Muscle layer of colon (tissue), 2 donors: ENCODE results near the gene ABLIM2.

Source experiments
- H3K27ac ChIP-seq: one replicate; pipeline ENCODE4 v1.7.0; 2013; ENCODE audit warnings: low read depth, mild to moderate bottlenecking, low read length, moderate library complexity
- H3K27me3 ChIP-seq, 2 donors: one replicate each; pipeline ENCODE4 v1.7.0; 2013; ENCODE audit warnings: low read length in 2 of 2, mild to moderate bottlenecking in 2 of 2; ENCODE audit not compliant: insufficient read depth in 2 of 2, control insufficient read depth in 1 of 2
- H3K36me3 ChIP-seq: one replicate; pipeline ENCODE4 v1.7.0; 2013; ENCODE audit warnings: mild to moderate bottlenecking, low read length; ENCODE audit not compliant: insufficient read depth
- H3K4me1 ChIP-seq: one replicate; pipeline ENCODE4 v1.7.0; 2013; ENCODE audit warnings: mild to moderate bottlenecking, low read length; ENCODE audit not compliant: insufficient read depth
- H3K4me3 ChIP-seq, 2 donors: one replicate each; pipeline ENCODE4 v1.7.0; 2013; ENCODE audit warnings: low read length in 2 of 2, low read depth in 1 of 2, mild to moderate bottlenecking in 1 of 2, moderate library complexity in 1 of 2
- H3K9ac ChIP-seq: one replicate; pipeline ENCODE4 v1.7.0; 2013; ENCODE audit warnings: low read length
- H3K9me3 ChIP-seq: one replicate; pipeline ENCODE4 v1.7.0; 2013; ENCODE audit warnings: mild to moderate bottlenecking, low read length
- donor health status: abdominal sarcoma.
- donor health status: Adenocarcinoma of cecum.

Gene ABLIM2

GRCh38 chr4:8015512-8015911 lies 143.1 kb downstream of the ABLIM2 start:
- Histone ChIP-seq H3K36me3 (no peaks in the 10 kb centered on the region), H3K27ac (no peak overlapping the region), H3K4me3 (no peak overlapping the region), H3K9ac (no peak overlapping the region), H3K9me3 (no peaks in the 10 kb centered on the region), H3K27me3 (no peaks in the 10 kb centered on the region), H3K4me1 (peaks cover under 1% of the 10 kb centered on the region)

DNA sequence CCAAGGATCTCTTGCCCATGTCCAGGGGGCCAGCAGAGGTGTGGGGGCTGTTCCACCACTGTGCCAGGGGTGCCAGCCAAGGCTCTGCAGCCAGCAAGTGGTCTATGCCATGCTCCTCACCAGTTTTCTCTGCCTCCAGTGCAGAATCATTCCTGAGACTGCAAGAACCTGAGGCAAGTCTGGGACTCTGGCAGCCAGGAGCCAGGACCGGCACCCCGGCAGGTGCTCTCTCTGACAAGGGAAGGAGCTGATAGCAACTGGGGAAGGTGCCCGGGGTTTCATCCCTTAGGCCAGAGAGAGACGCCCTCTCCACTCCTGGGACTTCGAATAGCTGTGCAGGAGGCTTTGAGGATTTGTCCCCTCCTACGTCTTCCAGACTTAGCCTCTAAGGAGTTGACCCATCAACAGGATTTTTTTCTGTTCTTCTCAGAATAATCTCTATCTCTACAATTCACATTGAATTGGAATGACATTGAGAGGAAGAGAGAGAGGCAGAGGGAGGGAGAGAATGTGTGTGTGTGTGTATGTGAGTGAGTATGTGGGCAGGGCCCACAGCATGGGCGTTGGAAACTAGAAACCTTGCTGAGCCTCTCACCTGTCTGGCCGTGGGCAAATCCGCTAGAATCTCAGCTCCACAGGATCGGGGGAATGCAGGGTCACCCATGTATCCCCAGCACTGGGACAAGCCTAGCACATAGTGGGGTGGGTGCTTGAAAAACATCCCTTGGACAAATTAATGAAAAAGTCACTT lies 144.5 kb downstream of the ABLIM2 start:
- Histone ChIP-seq H3K27me3 (no peaks in the 10 kb centered on the region), H3K4me1 (peaks cover 7% of the 10 kb centered on the region), H3K9ac (no peak overlapping the region), H3K36me3 (no peaks in the 10 kb centered on the region), H3K27ac (no peak overlapping the region), H3K9me3 (no peaks in the 10 kb centered on the region), H3K4me3 (no peak overlapping the region)

GRCh38 chr4:8012517-8012916 lies 146.1 kb downstream of the ABLIM2 start:
- Histone ChIP-seq H3K9me3 (no peaks in the 10 kb centered on the region), H3K9ac (no peak overlapping the region), H3K4me1 (peaks cover 7% of the 10 kb centered on the region), H3K36me3 (no peaks in the 10 kb centered on the region), H3K27me3 (no peaks in the 10 kb centered on the region), H3K4me3 (no peak overlapping the region), H3K27ac (no peak overlapping the region)

DNA sequence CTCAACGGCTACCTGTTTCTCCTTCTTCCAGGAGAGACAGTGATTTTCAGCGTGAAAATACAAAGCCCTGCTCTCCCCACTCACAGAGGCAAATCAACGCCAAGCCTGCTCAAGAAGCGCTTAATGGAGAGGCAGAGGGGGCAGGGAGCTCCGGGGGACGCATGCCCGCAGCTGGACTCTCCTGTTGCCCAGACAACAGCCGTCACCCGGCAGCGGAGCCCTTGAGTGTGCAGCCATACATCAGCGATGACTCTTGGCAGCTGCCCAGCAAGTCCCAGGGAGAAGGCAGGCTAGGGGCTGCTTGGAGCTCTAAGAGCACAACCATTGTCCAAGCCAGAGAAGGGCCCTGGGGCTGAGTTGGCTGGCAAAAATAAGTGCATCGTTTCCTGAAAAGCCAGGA lies 148.0 kb downstream of the ABLIM2 start:
- Histone ChIP-seq H3K9ac (no peak overlapping the region), H3K9me3 (no peaks in the 10 kb centered on the region), H3K27ac (no peak overlapping the region), H3K4me1 (peaks cover 7% of the 10 kb centered on the region), H3K4me3 (no peak overlapping the region), H3K36me3 (no peaks in the 10 kb centered on the region), H3K27me3 (no peaks in the 10 kb centered on the region)

- Histone ChIP-seq H3K4me1 (peaks cover 7% of the 10 kb centered on the region), H3K36me3 (no peaks in the 10 kb centered on the region), H3K9me3 (no peaks in the 10 kb centered on the region), H3K27me3 (no peaks in the 10 kb centered on the region), H3K4me3 (no peak overlapping the region), H3K9ac (no peak overlapping the region), H3K27ac (no peak overlapping the region)
These were observed 148.7 kb downstream of the ABLIM2 start for GRCh38 chr4:8009710-8010511.

DNA sequence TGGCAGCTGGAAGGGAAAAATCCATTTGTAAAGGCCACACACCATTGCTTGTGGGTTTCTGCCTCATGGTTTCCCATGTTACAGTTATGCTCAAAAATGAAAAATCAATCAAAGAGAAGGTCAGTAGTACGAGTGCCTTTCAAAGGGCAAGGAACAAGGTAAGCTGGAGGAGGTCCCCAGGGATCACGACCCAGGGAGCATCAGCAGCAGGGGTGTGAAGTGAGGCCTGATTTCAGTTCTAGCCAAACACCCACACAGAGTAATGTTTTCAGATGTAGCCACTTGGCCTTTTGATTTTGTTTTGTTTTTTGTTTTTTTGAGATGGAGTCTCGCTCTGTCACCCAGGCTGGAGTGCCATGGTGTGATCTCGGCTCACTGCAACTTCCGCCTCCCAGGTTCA lies 149.5 kb downstream of the ABLIM2 start:
- no peaks in the 10 kb centered on the region for H3K36me3 ChIP-seq
- no peak overlapping the region for H3K9ac ChIP-seq
- no peak overlapping the region for H3K27ac ChIP-seq
- no peak overlapping the region for H3K4me3 ChIP-seq
- H3K9me3 ChIP-seq, result no peaks in the 10 kb centered on the region
- H3K4me1 ChIP-seq, result peaks cover 7% of the 10 kb centered on the region
- no peaks in the 10 kb centered on the region for H3K27me3 ChIP-seq

DNA sequence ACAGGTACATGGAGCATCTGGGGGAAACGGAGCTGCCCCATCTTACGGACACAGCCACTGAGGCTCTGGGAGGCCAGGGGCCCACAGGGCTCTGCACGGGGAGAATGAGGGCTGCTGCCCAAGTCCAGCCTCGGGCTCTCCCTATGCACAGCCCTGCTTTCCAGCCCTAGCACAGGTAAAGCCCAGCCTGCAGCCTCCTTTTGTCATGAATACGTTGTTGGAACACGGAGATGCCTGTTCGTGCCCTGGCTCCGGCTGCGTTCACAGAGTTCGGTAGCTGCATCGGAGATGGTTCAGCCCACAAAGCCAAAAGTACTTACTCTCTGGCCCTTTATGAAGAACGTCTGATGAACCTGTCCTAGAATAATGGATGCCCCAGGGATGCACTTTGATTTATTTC lies 150.2 kb downstream of the ABLIM2 start:
- Histone ChIP-seq H3K27me3 (no peaks in the 10 kb centered on the region), H3K4me3 (no peak overlapping the region), H3K9ac (no peak overlapping the region), H3K4me1 (peaks cover 7% of the 10 kb centered on the region), H3K27ac (no peak overlapping the region), H3K36me3 (no peaks in the 10 kb centered on the region), H3K9me3 (no peaks in the 10 kb centered on the region)

- Histone ChIP-seq H3K36me3 (no peaks in the 10 kb centered on the region), H3K4me3 (no peak overlapping the region)
These were observed 151.0 kb downstream of the ABLIM2 start for GRCh38 chr4:8007581-8007980.

DNA sequence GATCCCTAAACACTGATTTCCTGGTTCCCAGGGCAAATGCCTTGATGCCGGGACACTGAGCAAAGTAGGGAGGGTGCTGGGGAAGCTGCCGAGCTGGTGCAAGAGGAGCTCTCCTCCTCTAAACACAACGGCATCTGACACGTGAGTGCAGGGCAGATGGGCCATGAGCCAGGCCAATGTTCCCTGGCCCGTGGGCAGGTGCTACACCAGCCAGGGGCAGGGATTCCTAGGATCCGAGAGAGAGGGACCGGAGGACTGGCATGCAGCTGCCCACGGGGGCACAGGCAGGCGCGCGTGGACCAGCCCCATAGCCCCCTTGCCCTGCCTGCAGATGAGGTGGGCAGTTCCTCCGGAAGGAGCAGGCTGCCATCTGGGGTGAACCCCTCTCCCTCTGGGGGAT lies 152.1 kb downstream of the ABLIM2 start:
- Histone ChIP-seq H3K9me3 (no peaks in the 10 kb centered on the region), H3K36me3 (no peaks in the 10 kb centered on the region), H3K27me3 (no peaks in the 10 kb centered on the region), H3K9ac (no peak overlapping the region), H3K4me1 (peaks cover 7% of the 10 kb centered on the region), H3K27ac (no peak overlapping the region), H3K4me3 (no peak overlapping the region)

More at GRCh38 chr4:8007581-8007980, 151.0 kb downstream of the ABLIM2 start:
- Histone ChIP-seq H3K27ac (no peak overlapping the region), H3K4me1 (peaks cover 7% of the 10 kb centered on the region), H3K9ac (no peak overlapping the region), H3K9me3 (no peaks in the 10 kb centered on the region), H3K27me3 (no peaks in the 10 kb centered on the region)

- Histone ChIP-seq H3K4me1 (peaks cover 7% of the 10 kb centered on the region), H3K9ac (no peak overlapping the region), H3K4me3 (no peak overlapping the region), H3K9me3 (no peaks in the 10 kb centered on the region), H3K36me3 (no peaks in the 10 kb centered on the region), H3K27me3 (no peaks in the 10 kb centered on the region), H3K27ac (no peak overlapping the region)
These were observed 152.8 kb downstream of the ABLIM2 start for GRCh38 chr4:8005814-8006215.

- H3K27ac ChIP-seq, result no peak overlapping the region
- H3K4me1 ChIP-seq, result peaks cover 3% of the 10 kb centered on the region
- no peak overlapping the region for H3K4me3 ChIP-seq
- H3K9ac ChIP-seq, result no peak overlapping the region
- H3K9me3 ChIP-seq, result no peaks in the 10 kb centered on the region
- H3K27me3 ChIP-seq, result no peaks in the 10 kb centered on the region
- no peaks in the 10 kb centered on the region for H3K36me3 ChIP-seq
These were observed 153.4 kb downstream of the ABLIM2 start for GRCh38 chr4:8005033-8005808.
